GM18519 (cell line): ENCODE measurements around the gene RGP1.

Experiments
- ATAC-seq: cut with Tn5 transposase; IDR thresholded peaks from one replicate; pipeline ENCODE4 v1.9.1; 2021; ENCODE audit warnings: mild to moderate bottlenecking, moderate library complexity; ENCODE audit not compliant: unreplicated experiment, low FRiP score

Gene RGP1

GRCh38 chr9:35718721-35719511 lies 30.2 kb upstream of the RGP1 start:
- no peak for ATAC-seq

GRCh38 chr9:35719546-35719945 lies 29.5 kb upstream of the RGP1 start:
- ATAC-seq: no peak

- no peak for ATAC-seq
These were observed 25.7 kb upstream of the RGP1 start for GRCh38 chr9:35723426-35723825.

- no peak for ATAC-seq
These were observed 25.2 kb upstream of the RGP1 start for GRCh38 chr9:35723908-35724307.

- ATAC-seq: no peak
These were observed 23.7 kb upstream of the RGP1 start for GRCh38 chr9:35725362-35725761.

- ATAC-seq: no peak
These were observed 22.2 kb upstream of the RGP1 start for GRCh38 chr9:35726931-35727330.

GRCh38 chr9:35727676-35728040 lies 21.4 kb upstream of the RGP1 start:
- ATAC-seq: no peak

- ATAC-seq: no peak
These were observed 20.8 kb upstream of the RGP1 start for GRCh38 chr9:35728041-35728971.

- ATAC-seq: no peak
These were observed 20.0 kb upstream of the RGP1 start for GRCh38 chr9:35729101-35729500.

- ATAC-seq: no peak
These were observed 19.2 kb upstream of the RGP1 start for GRCh38 chr9:35729700-35730485.

GRCh38 chr9:35730486-35730854 lies 18.6 kb upstream of the RGP1 start:
- ATAC-seq: no peak

GRCh38 chr9:35731415-35732184 lies 17.5 kb upstream of the RGP1 start:
- no peak for ATAC-seq

GRCh38 chr9:35732185-35732799 lies 16.8 kb upstream of the RGP1 start, which contains the start of the genes CREB3 and TLN1:
Gene CREB3 (plus strand): TSS chr9:35732666. CDS start chr9:35732773, 107 bp downstream.
Gene TLN1 (minus strand): TSS chr9:35732195. CDS start chr9:35725694, 6,501 bp downstream.
- ATAC-seq: peak; percentile 70

GRCh38 chr9:35732800-35733541 lies 16.1 kb upstream of the RGP1 start:
- ATAC-seq: no peak

GRCh38 chr9:35734096-35734495 lies 15.0 kb upstream of the RGP1 start:
- no peak for ATAC-seq

GRCh38 chr9:35736201-35736633 lies 12.9 kb upstream of the RGP1 start:
- ATAC-seq: no peak

- ATAC-seq: no peak
These were observed 11.9 kb upstream of the RGP1 start for GRCh38 chr9:35737143-35737542.

GRCh38 chr9:35738186-35738585 lies 10.9 kb upstream of the RGP1 start:
- no peak for ATAC-seq

- ATAC-seq: no peak
These were observed 10.2 kb upstream of the RGP1 start for GRCh38 chr9:35738924-35739323.
